Left kidney (tissue), 8 donors: ENCODE measurements around the gene TLR7. TPM values are rescaled to one million over a fixed set of nuclear protein-coding genes. Genes with fewer than 3 reads are reported as not detected.

ENCODE experiments used
- DNase-seq: peaks from one replicate; pipeline ENCODE4 v3.0.0-alpha.2; 2013
- long read RNA-seq, 8 donors: transcript quantifications; one replicate each; lab custom pipeline, GENCODE V29; 2026
- polyA plus RNA-seq: library from polyadenylated mRNA; unstranded; fragments of 120-200 nt; gene quantifications from one replicate; pipeline ENCODE4 v1.2.1, GENCODE V29; 2013; ENCODE audit not compliant: insufficient read length

Gene TLR7
- polyA plus RNA-seq: 0.58 TPM
- long read RNA-seq, donor 1: 0 reads
- long read RNA-seq, donor 2, full-length matches to known transcripts: 1 of 1 reads
- long read RNA-seq, donor 2, partial matches to known transcripts: 0 of 1 reads
- long read RNA-seq, donor 2, other reads (novel, unspliced or antisense): 0 of 1 reads
- long read RNA-seq, donor 3: 0 reads
- long read RNA-seq, donor 4: 0 reads
- long read RNA-seq, donor 5: 0 reads
- long read RNA-seq, donor 6, full-length matches to known transcripts: 1 of 1 reads
- long read RNA-seq, donor 6, partial matches to known transcripts: 0 of 1 reads
- long read RNA-seq, donor 6, other reads (novel, unspliced or antisense): 0 of 1 reads
- long read RNA-seq, donor 7: 0 reads
- long read RNA-seq, donor 8, full-length matches to known transcripts: 1 of 1 reads
- long read RNA-seq, donor 8, partial matches to known transcripts: 0 of 1 reads
- long read RNA-seq, donor 8, other reads (novel, unspliced or antisense): 0 of 1 reads

DNA sequence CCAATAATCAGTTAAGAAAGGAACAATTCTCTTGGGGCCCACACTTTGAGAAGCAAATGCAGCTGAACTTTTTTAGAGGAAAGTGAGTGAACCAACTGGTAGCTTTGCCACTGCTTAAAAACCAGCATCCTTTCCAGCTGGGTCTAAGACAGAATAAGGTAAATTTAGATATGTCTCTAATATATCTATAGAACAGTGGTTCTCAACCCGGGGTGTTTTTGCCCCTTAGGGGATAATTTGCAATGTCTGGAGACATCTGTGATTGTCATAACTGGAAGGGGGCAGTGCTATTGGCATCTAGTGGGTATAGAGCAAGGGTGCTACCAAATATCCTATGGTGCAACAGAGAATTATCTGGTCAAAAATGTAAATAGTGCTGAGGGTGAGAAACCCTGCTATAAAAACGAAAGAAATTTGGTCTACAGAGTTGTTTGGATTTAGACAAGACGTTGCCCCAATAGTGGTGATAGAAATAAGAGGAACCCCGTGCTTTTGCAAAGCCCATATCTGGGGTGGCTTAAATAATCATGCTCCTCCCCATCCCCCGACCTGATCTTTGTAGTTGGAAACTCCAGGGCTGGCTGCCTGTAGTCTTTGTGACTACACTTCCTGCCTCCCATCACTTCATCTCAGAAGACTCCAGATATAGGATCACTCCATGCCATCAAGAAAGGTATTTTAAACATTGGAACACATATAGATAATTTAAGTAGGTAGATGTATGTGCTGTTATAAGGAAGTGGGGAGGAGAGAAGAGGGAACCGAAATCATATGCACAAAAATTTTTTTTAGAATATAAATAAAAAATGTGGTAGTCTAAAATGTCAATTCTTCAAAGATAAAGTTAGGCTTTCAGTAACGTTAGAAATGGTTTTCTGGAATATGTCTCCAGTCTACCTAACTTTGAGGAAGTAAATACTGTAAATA, at the start of gene TLR7:
Gene TLR7, plus strand, starts transcription at position 622 of the 927 bp plus-strand sequence. CDS start 507 bp downstream, outside the sequence.
- no peak for DNase-seq

GRCh38 chrX:12817528-12817927, 49.3 kb upstream of the TLR7 start:
- DNase-seq: no peak

- no peak for DNase-seq
These were observed 47.6 kb upstream of the TLR7 start for GRCh38 chrX:12819222-12819621.

DNA sequence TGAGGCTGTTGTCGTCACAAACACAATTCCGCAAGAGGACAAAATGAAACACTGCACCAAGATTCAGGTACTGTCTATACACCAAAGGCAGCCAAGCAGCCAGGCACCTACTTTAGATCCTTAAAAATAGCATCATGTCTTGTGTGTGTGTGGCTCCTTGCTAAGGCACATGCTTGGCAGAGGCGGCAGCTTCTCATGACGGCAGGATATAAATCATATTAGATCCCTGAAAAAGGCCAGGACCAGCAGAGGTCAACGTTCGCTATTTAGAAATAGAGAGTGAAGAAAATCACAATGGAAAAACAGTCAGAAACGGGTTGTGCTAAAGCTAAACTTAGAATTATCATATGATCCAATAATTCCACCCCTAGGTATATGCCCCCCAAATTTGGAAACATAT, 46.1 kb upstream of the TLR7 start:
- no peak for DNase-seq

DNA sequence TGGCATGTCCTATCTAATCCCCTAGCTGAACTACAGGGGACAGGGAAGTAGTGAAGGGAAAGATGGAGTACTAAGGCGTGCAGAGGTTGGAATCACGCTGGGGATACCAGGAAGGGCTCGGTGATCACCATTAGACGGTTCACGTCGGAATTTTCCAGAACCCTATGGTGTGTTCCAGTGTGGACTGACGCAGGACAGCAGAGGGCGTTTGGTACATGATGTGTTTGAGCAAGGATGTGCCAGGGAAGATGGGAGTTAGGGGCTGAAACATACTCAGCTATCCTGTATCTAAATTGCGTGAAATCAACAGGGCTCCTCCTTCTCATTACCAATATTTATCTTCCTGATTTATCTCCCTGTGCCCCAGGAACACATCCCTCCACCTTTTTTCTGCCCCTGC, 41.9 kb upstream of the TLR7 start:
- no peak for DNase-seq

- no peak for DNase-seq
These were observed 41.1 kb upstream of the TLR7 start for GRCh38 chrX:12825801-12826200.

- no peak for DNase-seq
These were observed 23.7 kb upstream of the TLR7 start for GRCh38 chrX:12843061-12843667.

GRCh38 chrX:12843668-12844279, 23.1 kb upstream of the TLR7 start:
- no peak for DNase-seq

DNA sequence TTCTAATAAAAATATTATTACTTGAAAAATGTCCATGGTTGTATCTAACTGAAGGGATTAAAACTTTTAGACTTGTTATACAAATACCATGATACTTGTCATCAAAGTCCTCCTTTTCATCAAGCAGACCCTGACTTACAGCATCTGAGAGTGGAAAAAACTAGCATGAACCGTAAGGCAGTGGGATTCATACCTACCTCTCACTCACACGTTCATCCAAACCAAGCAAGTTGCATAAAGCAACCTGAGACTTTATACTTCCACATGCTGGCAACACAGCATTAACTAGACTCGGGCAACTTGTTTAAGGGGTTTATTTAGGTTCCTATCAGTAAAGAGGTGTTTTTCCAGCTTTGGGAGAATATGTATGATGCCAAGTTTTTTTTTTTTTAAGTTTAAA, 22.6 kb upstream of the TLR7 start:
- no peak for DNase-seq

GRCh38 chrX:12865359-12865758, 1.5 kb upstream of the TLR7 start:
- no peak for DNase-seq

DNA sequence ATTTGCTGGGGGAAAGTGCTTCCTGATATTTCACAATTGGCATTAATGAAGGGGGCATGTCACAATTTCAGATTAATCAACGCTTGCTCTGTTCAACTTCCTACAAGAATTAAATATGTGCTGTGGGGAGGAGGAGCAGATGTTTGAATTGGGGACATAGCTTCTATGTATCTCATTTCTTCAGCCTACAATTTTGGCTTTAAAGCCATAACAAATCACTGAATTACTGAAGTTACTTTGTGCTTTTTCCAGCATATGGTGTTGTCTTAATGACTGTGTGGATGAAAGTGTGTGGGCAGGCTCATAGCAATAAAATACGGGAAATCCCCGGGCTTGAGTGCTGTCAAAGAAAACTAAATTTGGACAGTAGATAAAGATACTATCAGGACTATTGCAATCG, 813 bp downstream of the TLR7 start:
- no peak for DNase-seq

- no peak for DNase-seq
These were observed 1.9 kb downstream of the TLR7 start for GRCh38 chrX:12868747-12869146.

DNA sequence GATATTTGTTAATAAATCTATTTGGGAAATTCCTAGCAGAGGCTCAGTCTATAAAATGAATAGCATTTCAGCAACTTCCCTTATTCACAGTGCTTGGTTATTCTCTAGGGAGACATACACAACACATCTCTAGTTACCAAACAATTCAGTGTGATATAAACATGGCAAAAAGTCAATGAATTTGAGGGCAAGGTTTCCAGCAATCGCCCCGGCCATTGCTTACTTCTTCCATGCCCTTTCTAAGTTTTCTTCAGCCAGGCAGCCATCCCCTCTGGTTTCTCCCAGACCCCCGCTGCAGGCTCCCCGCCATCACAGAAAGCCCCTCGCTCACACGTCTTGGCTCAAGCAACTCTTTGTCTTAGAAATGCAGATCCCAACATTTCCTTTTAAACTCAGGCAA, 4.4 kb downstream of the TLR7 start:
- no peak for DNase-seq

- no peak for DNase-seq
These were observed 5.9 kb downstream of the TLR7 start for GRCh38 chrX:12872741-12873140.

DNA sequence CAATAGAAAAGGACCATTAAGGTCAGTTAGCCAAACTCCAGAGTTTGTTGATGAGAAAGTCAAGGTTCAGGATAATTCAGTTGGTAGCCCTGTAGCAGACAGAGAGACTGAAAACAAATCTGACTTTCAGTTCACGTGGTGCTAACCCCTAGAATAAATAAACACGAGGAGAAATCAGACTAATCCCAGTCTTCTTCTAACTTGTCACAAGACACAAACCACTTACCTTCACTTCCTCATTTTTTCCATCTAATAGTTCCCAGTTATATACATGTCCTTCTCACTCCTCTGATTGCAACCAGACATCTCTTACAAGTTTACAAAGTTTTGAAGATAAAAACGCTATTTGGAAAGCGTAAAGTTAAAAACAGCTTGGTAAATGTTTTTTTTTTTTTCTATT, 7.7 kb downstream of the TLR7 start:
- no peak for DNase-seq

DNA sequence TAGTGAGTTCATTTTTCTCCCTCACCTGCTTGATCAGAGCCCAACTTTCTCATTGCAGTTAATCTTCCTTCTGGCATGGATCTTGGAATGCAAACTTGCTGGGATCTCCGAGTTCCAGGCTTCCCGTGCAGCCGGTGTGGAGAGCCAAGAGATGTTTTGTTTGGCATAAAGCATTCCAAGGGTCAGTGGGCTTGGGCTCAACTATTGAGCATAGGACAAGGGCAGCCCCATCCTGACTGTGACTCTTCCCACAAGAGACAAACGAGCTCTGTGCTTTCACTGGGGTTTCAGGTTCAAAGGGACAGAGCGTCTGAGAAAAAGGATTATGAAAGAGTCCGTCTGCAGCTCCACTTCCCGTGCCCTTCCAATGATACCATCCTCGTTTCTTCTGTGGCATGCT, 10.5 kb downstream of the TLR7 start:
- no peak for DNase-seq

GRCh38 chrX:12878536-12878935, 11.7 kb downstream of the TLR7 start:
- DNase-seq: no peak

- DNase-seq: no peak
These were observed 15.0 kb downstream of the TLR7 start for GRCh38 chrX:12881914-12882313.

- no peak for DNase-seq
These were observed 18.6 kb downstream of the TLR7 start for GRCh38 chrX:12885508-12885907.

DNA sequence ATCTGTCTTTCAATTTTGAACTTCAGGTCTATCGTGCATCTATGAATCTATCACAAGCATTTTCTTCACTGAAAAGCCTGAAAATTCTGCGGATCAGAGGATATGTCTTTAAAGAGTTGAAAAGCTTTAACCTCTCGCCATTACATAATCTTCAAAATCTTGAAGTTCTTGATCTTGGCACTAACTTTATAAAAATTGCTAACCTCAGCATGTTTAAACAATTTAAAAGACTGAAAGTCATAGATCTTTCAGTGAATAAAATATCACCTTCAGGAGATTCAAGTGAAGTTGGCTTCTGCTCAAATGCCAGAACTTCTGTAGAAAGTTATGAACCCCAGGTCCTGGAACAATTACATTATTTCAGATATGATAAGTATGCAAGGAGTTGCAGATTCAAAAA, 19.7 kb downstream of the TLR7 start:
- no peak for DNase-seq

DNA sequence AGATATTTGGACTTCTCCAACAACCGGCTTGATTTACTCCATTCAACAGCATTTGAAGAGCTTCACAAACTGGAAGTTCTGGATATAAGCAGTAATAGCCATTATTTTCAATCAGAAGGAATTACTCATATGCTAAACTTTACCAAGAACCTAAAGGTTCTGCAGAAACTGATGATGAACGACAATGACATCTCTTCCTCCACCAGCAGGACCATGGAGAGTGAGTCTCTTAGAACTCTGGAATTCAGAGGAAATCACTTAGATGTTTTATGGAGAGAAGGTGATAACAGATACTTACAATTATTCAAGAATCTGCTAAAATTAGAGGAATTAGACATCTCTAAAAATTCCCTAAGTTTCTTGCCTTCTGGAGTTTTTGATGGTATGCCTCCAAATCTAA, 20.3 kb downstream of the TLR7 start:
- no peak for DNase-seq

DNA sequence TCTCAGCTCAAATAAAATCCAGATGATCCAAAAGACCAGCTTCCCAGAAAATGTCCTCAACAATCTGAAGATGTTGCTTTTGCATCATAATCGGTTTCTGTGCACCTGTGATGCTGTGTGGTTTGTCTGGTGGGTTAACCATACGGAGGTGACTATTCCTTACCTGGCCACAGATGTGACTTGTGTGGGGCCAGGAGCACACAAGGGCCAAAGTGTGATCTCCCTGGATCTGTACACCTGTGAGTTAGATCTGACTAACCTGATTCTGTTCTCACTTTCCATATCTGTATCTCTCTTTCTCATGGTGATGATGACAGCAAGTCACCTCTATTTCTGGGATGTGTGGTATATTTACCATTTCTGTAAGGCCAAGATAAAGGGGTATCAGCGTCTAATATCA, 20.9 kb downstream of the TLR7 start:
- no peak for DNase-seq
